Stomach (tissue), 19 donors: ENCODE data around the gene SURF2. TPM values are rescaled to one million over a fixed set of nuclear protein-coding genes. Genes with fewer than 3 reads are reported as not detected.

Source experiments
- DNase-seq, 2 donors: peaks; one replicate each; pipeline versions ENCODE4 v3.0.0 to v3.0.0-alpha.2; 2013 to 2019
- H3K27ac ChIP-seq, 5 donors: fragments of 200-600 bp in 4 of 5; sonication (generic) in 4 of 5; one replicate each; pipeline ENCODE4 v1.5.1; 2013 to 2019; ENCODE audit warnings: mild to moderate bottlenecking in 1 of 5, moderate library complexity in 1 of 5
- H3K27me3 ChIP-seq, 3 donors: fragments of 200-600 bp; sonication (generic); one replicate each; pipeline ENCODE4 v1.5.1; 2017 to 2019; ENCODE audit warnings: mixed run types in 1 of 3
- H3K36me3 ChIP-seq, 4 donors: fragments of 200-600 bp; sonication (generic); 1 replicate in 3 of 4; 2 replicates in 1 of 4; pipeline ENCODE4 v1.5.1; 2016 to 2019
- H3K4me1 ChIP-seq, 4 donors: fragments of 200-600 bp; sonication (generic); one replicate each; pipeline ENCODE4 v1.5.1; 2016 to 2019
- H3K4me3 ChIP-seq, 4 donors: fragments of 200-600 bp; sonication (generic) in 3 of 4; one replicate each; pipeline ENCODE4 v1.5.1; 2016 to 2019; ENCODE audit warnings: mild to moderate bottlenecking in 1 of 4
- H3K9me3 ChIP-seq, 4 donors: fragments of 200-600 bp; sonication (generic); one replicate each; pipeline ENCODE4 v1.5.1; 2016 to 2019
- CTCF ChIP-seq, 7 experiments: fragments of 450-650 bp in 4 of 7; fragments of 200-600 bp in 3 of 7; sonication (generic) in 3 of 7; IDR thresholded peaks; one replicate each; pipeline ENCODE4 v1.5.1; 2016 to 2019; ENCODE audit warnings: antibody characterized with exemption in 7 of 7, control low read depth in 2 of 7, mild to moderate bottlenecking in 1 of 7
- EP300 ChIP-seq: sonication (generic); formaldehyde crosslinking; IDR thresholded peaks from one replicate; pipeline ENCODE4 v1.6.1; 2017; ENCODE audit warnings: antibody characterized with exemption
- POLR2A ChIP-seq, 4 donors: fragments of 450-650 bp; IDR thresholded peaks; one replicate each; pipeline ENCODE4 v1.6.1; 2016; ENCODE audit warnings: antibody characterized with exemption in 4 of 4, control low read depth in 2 of 4, mild to moderate bottlenecking in 1 of 4, moderate library complexity in 1 of 4
- POLR2AphosphoS5 ChIP-seq, 3 donors: sonication (generic); formaldehyde crosslinking; IDR thresholded peaks; one replicate each; pipeline ENCODE4 v1.6.1; 2016; ENCODE audit warnings: antibody characterized with exemption in 3 of 3
- WGBS, 5 donors: extraction: QIAGEN DNeasy Blood & Tissue Kit in 3 of 5; methylation state at CpG; one replicate each; pipeline versions ENCODE4 v1.1.5 to v1.1.7; 2013 to 2018; 5-methylcytosine and 5-hydroxymethylcytosine counted together
- intact Hi-C: fragments of 100-400 bp; cut with DNase I; formaldehyde crosslinking; loops from one replicate; pipeline ENCODE4 v1.15.1; 2023; ENCODE audit warnings: low total_unique reads
- long read RNA-seq, 10 donors: transcript quantifications; one replicate each; lab custom pipeline, GENCODE V29; 2026
- polyA plus RNA-seq, 3 donors: library from polyadenylated mRNA; stranded (reverse); fragments of 200-250 nt; gene quantifications; one replicate each; pipeline ENCODE4 v1.2.3, GENCODE V29; 2013
- total RNA-seq, 5 donors: library from RNA; depleted of rRNA; stranded (reverse); fragments of >200 nt; gene quantifications; one replicate each; pipeline versions ENCODE4 v1.1.0 to v1.2.3, GENCODE V29; 2014 to 2016
- donor health status: healthy with polysubstance abuse.
- donor health status: Bipolar disorder and iron deficiency.
- donor health status: healthy.

Gene SURF2
- total RNA-seq (10 to 100 TPM in 2 of 5 donors, 1 to 10 TPM in 3; 1.8 to 75.3 (median 7.1) TPM), polyA plus RNA-seq (10 to 100 TPM; 45.4 to 54.4 (median 47.1) TPM)
- long read RNA-seq, donor 1, partial matches to known transcripts = 23 of 25 reads
- long read RNA-seq, donor 1, other reads (novel, unspliced or antisense) = 0 of 25 reads
- long read RNA-seq, donor 2, partial matches to known transcripts = 65 of 69 reads
- long read RNA-seq, donor 2, other reads (novel, unspliced or antisense) = 0 of 69 reads
- long read RNA-seq, donor 3, partial matches to known transcripts = 0 of 32 reads
- long read RNA-seq, donor 3, other reads (novel, unspliced or antisense) = 28 of 32 reads
- long read RNA-seq, donor 4 = 0 reads
- long read RNA-seq, donor 5, transcript SURF2-201 (6 exons, 842 nt) = major isoform, 7 of 63 reads
- long read RNA-seq, donor 5, partial matches to known transcripts = 56 of 63 reads
- long read RNA-seq, donor 5, other reads (novel, unspliced or antisense) = 0 of 63 reads
- long read RNA-seq, donor 6, transcript SURF2-201 (6 exons, 842 nt) = major isoform, 9 of 131 reads
- long read RNA-seq, donor 6, partial matches to known transcripts = 122 of 131 reads
- long read RNA-seq, donor 6, other reads (novel, unspliced or antisense) = 0 of 131 reads
- long read RNA-seq, donor 7, partial matches to known transcripts = 0 of 4 reads
- long read RNA-seq, donor 7, other reads (novel, unspliced or antisense) = 0 of 4 reads
- long read RNA-seq, donor 8, transcript SURF2-201 (6 exons, 842 nt) = major isoform, 5 of 5 reads
- long read RNA-seq, donor 8, partial matches to known transcripts = 0 of 5 reads
- long read RNA-seq, donor 8, other reads (novel, unspliced or antisense) = 0 of 5 reads
- long read RNA-seq, donor 9, transcript SURF2-201 (6 exons, 842 nt) = major isoform, 6 of 6 reads
- long read RNA-seq, donor 9, partial matches to known transcripts = 0 of 6 reads
- long read RNA-seq, donor 9, other reads (novel, unspliced or antisense) = 0 of 6 reads
- long read RNA-seq, donor 10, partial matches to known transcripts = 0 of 2 reads
- long read RNA-seq, donor 10, other reads (novel, unspliced or antisense) = 0 of 2 reads

- Histone ChIP-seq H3K4me3 (peak within 1 kb of the TSS; percentile 85 to 97 (median 92)), H3K4me1 (peaks cover 31 to 66% (median 61%) of the 10 kb centered on the region in 4 donors), H3K27ac (peak within 1 kb of the TSS; percentile 52 to 92 (median 81)), H3K27me3 (no peaks in the 10 kb centered on the region), H3K36me3 (peaks cover 30 to 62% (median 55%) of the 10 kb centered on the region in 4 donors), H3K9me3 (no peaks in the 10 kb centered on the region)
- peak; percentile 93 to 96 for DNase-seq
- intact Hi-C loops = no loop called here
- 0 to 2% (median 1%) methylated on average over 32 to 78 of the region's 78 CpGs for WGBS, 5 donors
- TF ChIP-seq POLR2A (IDR thresholded peaks at IDR 0.05) (no peak), CTCF (IDR thresholded peaks at IDR 0.05) (peak in 1 of 7 experiments; percentile 10), EP300 (no peak), POLR2AphosphoS5 (IDR thresholded peaks at IDR 0.05) (peak; percentile 52 to 93 (median 81))
Measured at GRCh38 chr9:133356391-133357091, at the start of gene SURF2, which contains the start of gene SURF1. TSS of gene SURF2 (plus strand) at chr9:133356550. CDS start at chr9:133356593, 43 bp downstream. TSS of gene SURF1 (minus strand) at chr9:133356487. CDS start at chr9:133356453, 34 bp downstream.

GRCh38 chr9:133307301-133307700 lies 49.0 kb upstream of the SURF2 start:
- H3K9me3 ChIP-seq = no peaks in the 10 kb centered on the region
- TF ChIP-seq EP300 (no peak), POLR2A (IDR thresholded peaks at IDR 0.05) (no peak), POLR2AphosphoS5 (IDR thresholded peaks at IDR 0.05) (no peak), CTCF (IDR thresholded peaks at IDR 0.05) (no peak)
- no peaks in the 10 kb centered on the region for H3K36me3 ChIP-seq
- no peaks in the 10 kb centered on the region for H3K4me1 ChIP-seq
- H3K27ac ChIP-seq = no peak overlapping the region
- H3K27me3 ChIP-seq = peaks cover 0 to 42% (median 0%) of the 10 kb centered on the region in 3 donors
- DNase-seq = no peak
- no peak overlapping the region for H3K4me3 ChIP-seq
- WGBS, 5 donors = 72 to 80% (median 76%) methylated on average over 16 of the region's 16 CpGs
- intact Hi-C loops = no loop called here

- Histone ChIP-seq H3K36me3 (no peaks in the 10 kb centered on the region), H3K4me3 (no peak overlapping the region), H3K27me3 (peaks cover 0 to 28% (median 0%) of the 10 kb centered on the region in 3 donors), H3K4me1 (no peaks in the 10 kb centered on the region), H3K9me3 (no peaks in the 10 kb centered on the region), H3K27ac (no peak overlapping the region)
- intact Hi-C loops = no loop called here
- no peak for DNase-seq
- TF ChIP-seq POLR2AphosphoS5 (IDR thresholded peaks at IDR 0.05) = no peak
- no peak for TF ChIP-seq POLR2A (IDR thresholded peaks at IDR 0.05)
- TF ChIP-seq CTCF (IDR thresholded peaks at IDR 0.05) = no peak
- no peak for TF ChIP-seq EP300
- WGBS, 5 donors = 74 to 84% (median 82%) methylated on average over 6 of the region's 6 CpGs
Measured at GRCh38 chr9:133309608-133310007, 46.7 kb upstream of the SURF2 start.
